ENCODE measurements around the gene BLM.
"Not testable (repeated sequence)": the region's sequence is repeated elsewhere in the genome, so short reads cannot be mapped to it uniquely, and the experiment has no call there.

Gene BLM

DNA sequence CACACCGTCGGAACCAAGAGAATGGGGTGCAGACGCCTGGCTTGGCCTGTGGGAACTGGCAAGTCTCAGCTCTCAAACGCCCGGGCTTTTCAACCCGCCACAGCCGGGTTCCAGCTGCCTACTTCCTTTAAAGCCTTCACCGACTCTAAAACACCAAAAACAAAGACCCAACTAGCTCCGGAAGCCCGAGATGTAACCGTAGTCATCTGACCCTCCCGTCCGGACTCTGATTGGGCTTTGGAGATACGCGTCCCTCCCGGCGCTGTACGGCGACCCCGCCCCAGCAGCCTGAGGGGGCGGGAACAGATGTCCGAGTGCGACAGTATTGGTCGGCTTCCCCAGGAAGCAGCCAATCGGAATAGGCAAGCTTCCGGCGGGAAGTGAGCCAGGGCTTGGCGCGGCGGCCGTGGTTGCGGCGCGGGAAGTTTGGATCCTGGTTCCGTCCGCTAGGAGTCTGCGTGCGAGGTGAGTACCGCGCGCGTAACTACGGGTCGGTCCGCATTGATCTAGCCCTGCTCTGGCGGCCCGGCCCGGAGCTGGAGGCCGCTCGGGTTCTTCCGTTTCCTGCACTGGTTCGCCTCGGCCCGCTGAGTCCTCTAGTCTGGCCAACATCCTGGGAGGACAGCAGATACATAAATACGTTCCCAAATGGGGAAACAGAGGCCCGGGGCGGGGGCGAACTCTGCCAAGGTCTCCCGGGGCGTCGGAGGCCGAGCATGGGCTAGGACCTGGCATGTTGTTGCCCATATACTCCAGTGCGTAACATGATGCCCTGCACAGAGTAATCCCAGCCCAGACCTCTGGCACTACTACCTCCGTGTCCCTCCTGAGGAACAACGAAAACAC lies at the start of gene BLM:
TSS of gene BLM (plus strand) at position 371 of the 846 bp plus-strand sequence. CDS start 30,047 bp downstream, outside the sequence.
- Mint-ChIP-seq H3K27ac (peak within 1 kb of the TSS; percentile 94), H3K4me1 (peaks cover 22% of the 10 kb centered on the region), H3K9me3 (no peaks in the 10 kb centered on the region), H3K27me3 (no peaks in the 10 kb centered on the region), H3K4me3 (peak within 1 kb of the TSS; percentile 85), H3K36me3 (ENCODE audit: low read depth) (peaks cover 15% of the 10 kb centered on the region)
- DNase-seq (peak; percentile 90), ATAC-seq (peak; percentile 100)

DNA sequence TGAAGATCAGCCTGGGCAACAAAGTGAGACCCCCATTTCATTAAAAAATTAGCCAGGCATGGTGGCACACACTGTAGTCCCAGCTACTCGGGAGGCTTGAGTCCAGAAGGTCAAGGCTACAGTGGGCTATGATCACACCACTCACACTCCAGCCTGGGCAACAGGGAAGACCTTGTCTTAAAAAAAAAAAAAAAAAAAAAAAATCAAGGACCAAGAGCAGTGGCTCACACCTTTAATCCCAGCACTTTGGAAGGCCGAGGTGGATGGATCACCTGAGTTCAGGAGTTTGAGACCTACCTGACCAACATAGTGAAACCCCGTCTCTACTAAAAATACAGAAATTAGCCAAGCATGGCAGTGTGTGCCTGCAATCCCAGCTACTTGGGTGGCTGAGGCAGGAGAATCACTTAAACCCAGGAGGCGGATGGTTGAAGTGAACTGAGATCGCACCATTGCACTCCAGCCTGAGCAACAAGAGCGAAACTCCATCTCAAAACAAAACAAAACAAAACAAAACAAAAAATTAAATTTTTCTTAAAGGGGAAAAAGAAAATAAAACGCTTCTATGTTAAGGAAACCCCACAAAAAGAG lies 49.3 kb upstream of the BLM start:
- H3K27ac Mint-ChIP-seq; H3K9me3 Mint-ChIP-seq; DNase-seq; H3K4me3 Mint-ChIP-seq; H3K36me3 Mint-ChIP-seq (ENCODE audit: low read depth); ATAC-seq: not testable (repeated sequence)
- Mint-ChIP-seq H3K4me1 (peaks cover 31% of the 10 kb centered on the region), H3K27me3 (peaks cover 19% of the 10 kb centered on the region)

DNA sequence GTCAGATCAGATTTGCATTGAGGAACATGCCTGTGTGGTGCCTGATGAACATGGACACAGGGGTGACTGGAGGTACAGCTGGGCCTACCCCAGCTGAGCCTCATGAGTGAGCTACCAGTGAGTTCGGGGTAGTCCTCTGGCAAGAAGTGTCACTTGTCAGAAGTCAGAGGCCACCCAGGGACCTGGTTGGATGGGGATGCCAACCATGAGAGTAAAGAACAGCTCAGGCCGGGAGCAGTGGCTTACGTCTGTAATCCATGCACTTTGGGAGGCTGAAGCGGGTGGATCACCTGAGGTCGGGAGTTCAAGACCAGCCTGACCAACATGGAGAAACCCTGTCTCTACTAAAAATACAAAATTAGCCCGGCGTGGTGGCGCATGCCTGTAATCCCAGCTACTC lies 46.5 kb upstream of the BLM start:
- not testable (repeated sequence) for H3K27ac Mint-ChIP-seq, H3K9me3 Mint-ChIP-seq

DNA sequence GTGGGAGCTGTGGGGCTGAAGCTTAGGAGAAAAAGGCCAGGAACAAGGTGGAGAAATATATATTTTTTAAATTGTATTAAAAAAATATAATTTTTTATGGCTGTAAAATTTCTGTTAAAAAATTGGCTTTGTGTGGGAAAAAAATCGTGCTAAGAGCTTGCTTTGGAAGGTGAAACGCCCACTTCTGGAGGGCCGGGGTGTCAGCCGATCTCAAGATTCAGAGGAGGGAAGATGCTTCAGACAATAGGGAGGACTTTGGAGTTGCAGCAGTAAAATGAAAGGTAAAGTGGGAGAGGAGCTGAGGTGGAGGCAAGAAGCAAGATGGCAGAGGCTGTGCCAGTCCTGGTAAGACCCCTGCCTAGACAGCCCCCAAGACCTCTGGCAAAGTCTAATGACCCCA lies 45.9 kb upstream of the BLM start:
- DNase-seq (no peak), ATAC-seq (no peak)
- Mint-ChIP-seq H3K27me3 (peaks cover 3% of the 10 kb centered on the region), H3K9me3 (no peaks in the 10 kb centered on the region), H3K4me1 (peaks cover 13% of the 10 kb centered on the region), H3K4me3 (no peak overlapping the region), H3K27ac (no peak overlapping the region), H3K36me3 (ENCODE audit: low read depth) (no peaks in the 10 kb centered on the region)

More for the DNA sequence above, 46.5 kb upstream of the BLM start:
- peaks cover 18% of the 10 kb centered on the region for H3K4me1 Mint-ChIP-seq
- not testable (repeated sequence) for H3K36me3 Mint-ChIP-seq (ENCODE audit: low read depth); ATAC-seq; DNase-seq; H3K27me3 Mint-ChIP-seq; H3K4me3 Mint-ChIP-seq

DNA sequence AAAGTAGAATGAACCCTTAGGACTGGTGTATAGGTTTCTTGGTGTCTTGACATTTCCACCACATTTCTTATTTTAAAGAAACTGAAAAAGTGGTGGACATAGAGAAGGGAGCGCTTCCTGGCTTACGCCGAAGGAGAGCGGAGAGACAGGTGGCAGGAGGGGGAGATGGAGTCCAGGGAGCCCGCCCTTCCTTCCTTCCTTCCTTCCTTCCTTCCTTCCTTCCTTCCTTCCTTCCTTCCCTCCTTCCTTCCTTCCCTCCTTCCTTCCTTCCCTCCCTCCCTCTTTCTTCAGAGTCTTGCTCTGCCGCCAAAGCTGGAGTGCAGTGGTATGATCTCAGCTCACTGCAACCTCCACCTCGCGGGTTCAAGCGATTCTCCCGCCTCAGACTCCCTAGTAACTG lies 43.8 kb upstream of the BLM start:
- peaks cover 10% of the 10 kb centered on the region for H3K4me1 Mint-ChIP-seq
- not testable (repeated sequence) for DNase-seq; H3K27ac Mint-ChIP-seq; H3K4me3 Mint-ChIP-seq; H3K36me3 Mint-ChIP-seq (ENCODE audit: low read depth); ATAC-seq; H3K27me3 Mint-ChIP-seq; H3K9me3 Mint-ChIP-seq

DNA sequence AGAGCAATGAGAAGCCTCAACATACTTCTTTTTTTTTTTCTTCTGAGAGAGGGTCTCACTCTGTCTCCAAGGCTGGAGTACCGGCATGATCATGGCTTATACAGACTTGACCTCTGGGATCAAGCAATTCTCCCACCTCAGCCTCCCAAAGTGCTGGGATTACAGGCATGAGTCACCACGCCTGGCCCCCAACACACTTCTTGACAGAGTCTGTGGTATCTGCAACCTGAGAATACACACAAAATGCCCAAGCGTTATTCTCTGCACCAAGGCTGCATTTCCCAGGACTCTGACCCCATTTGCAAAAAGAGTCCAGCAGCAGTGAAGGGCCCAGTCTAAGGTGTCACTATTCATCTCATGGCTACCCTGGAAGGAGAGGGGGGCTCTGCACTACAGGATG lies 42.7 kb upstream of the BLM start:
- H3K27me3 Mint-ChIP-seq, result no peaks in the 10 kb centered on the region
- H3K9me3 Mint-ChIP-seq, result peaks cover 4% of the 10 kb centered on the region
- DNase-seq (no peak), ATAC-seq (no peak)
- H3K27ac Mint-ChIP-seq, result no peak overlapping the region
- peaks cover 20% of the 10 kb centered on the region for H3K4me1 Mint-ChIP-seq
- H3K4me3 Mint-ChIP-seq, result no peak overlapping the region
- H3K36me3 Mint-ChIP-seq (ENCODE audit: low read depth), result no peaks in the 10 kb centered on the region

DNA sequence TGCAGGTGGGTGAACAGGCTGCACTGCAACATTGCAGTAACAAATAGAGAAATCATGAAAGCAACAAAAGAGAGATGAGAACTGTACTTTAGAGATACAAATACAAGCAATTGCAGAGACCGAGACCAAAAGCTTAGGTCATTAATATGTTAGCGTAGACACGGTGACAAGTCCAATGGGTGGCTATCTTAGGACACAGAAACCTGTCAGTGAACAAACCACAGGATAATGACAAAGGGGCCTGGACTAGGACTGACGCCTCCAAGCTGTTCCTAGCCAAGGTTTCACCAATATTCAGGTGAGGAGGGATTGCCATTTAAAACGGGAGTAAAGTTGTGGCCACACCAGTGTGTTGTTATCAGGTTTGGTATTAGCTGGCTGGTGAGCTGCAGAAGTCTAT lies 41.7 kb upstream of the BLM start:
- ATAC-seq (no peak), DNase-seq (no peak)
- Mint-ChIP-seq H3K27me3 (no peaks in the 10 kb centered on the region), H3K4me3 (no peak overlapping the region), H3K9me3 (peaks cover 4% of the 10 kb centered on the region), H3K27ac (no peak overlapping the region), H3K4me1 (peaks cover 28% of the 10 kb centered on the region), H3K36me3 (ENCODE audit: low read depth) (no peaks in the 10 kb centered on the region)

DNA sequence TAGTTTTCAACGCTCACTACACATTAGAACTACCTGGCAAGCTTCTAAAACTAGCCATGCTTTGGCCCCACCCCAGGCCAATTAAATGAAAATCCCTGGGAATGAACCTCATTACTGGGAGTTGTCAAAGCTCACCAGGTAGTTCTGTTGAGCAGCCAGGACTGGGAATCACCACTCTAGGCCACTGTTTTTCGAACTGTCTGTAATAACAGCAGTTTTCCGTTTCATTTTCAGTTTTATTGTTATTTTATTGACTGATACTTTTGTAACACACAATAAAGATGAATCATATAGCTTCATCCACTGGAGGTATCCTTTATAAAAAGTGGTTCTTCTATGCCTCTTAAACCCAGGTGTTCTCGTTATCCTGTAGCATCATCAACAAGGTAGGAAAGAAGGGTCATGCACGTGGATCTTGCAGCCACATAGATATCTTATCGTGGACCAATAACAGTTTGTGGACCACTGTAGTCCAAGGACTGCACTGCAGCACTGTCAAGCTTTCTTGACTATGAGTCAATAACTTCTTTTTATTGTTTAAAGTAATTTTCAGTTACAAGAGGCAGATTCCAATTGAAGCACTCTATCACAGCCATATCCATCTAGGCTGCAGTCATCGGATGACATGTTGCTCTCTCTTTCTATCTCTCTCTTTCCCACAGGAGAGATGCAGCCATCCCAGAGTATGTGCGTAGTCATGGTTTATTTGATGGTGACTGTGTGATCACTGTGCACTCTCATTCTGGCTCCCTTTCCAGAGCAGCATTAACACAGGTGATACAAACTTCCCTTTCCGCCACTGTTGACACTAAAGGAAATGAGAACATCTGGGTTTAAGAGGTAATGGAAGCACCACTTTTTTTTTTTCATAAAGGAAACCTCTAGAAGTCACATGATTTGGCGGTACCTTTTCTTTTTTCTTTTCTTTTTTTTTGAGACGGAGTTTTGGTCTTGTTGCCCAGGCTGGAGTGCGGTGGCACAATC lies 39.0 kb upstream of the BLM start:
- Mint-ChIP-seq H3K36me3 (ENCODE audit: low read depth) (no peaks in the 10 kb centered on the region), H3K9me3 (peaks cover 4% of the 10 kb centered on the region), H3K4me3 (no peak overlapping the region), H3K27ac (peak overlapping the region; percentile 29), H3K27me3 (no peaks in the 10 kb centered on the region), H3K4me1 (peaks cover 33% of the 10 kb centered on the region)
- DNase-seq (no peak), ATAC-seq (peak; percentile 33)

DNA sequence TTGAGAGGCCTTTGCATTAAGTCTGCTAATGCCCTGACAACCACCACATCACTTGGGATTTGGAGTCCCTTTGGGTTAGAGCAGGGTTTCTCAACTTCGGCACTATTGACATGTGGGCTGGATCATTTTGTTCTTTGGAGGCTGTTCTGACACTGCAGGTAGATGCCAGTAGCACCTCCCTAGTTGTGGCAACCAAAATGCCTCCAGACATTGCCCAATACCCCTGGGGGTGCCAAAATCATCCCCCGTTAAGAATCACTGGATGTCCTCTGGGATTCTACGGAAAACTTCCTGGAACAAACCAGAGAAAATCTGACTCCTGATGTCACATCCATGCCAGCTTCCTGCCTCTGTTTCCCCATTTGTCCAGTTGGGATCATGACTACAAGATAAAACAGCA lies 37.2 kb upstream of the BLM start:
- no peak for DNase-seq

DNA sequence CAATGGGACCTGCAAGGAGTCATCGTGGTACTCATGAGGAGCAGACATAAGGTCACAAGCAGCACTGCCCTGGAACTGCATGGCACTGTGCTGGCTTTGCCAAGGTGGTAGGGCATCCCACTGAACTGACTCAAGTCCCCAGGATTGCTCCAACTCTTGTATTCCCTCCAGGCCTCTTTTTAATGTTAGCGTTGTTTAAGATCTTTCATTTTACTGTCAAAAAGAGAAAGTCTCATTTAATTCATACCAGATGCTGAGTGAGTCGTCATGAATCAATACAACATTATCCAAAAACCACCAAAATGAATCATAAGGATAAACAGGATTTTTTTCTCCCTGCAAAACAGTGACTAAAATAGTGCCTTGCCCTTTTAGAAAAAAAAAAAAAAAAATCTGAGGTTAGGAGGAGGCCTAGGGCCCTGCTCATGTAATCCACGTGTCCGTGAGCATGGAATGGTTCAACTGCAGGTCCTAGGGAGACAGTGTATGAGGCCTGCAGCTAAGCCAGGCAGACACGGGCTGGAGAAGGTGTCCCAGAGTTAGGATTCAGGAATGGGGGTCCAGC lies 36.7 kb upstream of the BLM start:
- Mint-ChIP-seq H3K27ac (no peak overlapping the region), H3K9me3 (peaks cover 4% of the 10 kb centered on the region), H3K27me3 (no peaks in the 10 kb centered on the region), H3K36me3 (ENCODE audit: low read depth) (no peaks in the 10 kb centered on the region), H3K4me3 (no peak overlapping the region), H3K4me1 (peaks cover 44% of the 10 kb centered on the region)
- ATAC-seq (peak; percentile 63), DNase-seq (no peak)

More for the DNA sequence above, 37.2 kb upstream of the BLM start:
- peaks cover 42% of the 10 kb centered on the region for H3K4me1 Mint-ChIP-seq
- H3K9me3 Mint-ChIP-seq, result peaks cover 4% of the 10 kb centered on the region
- H3K27ac Mint-ChIP-seq, result no peak overlapping the region
- ATAC-seq, result no peak
- no peak overlapping the region for H3K4me3 Mint-ChIP-seq
- no peaks in the 10 kb centered on the region for H3K36me3 Mint-ChIP-seq (ENCODE audit: low read depth)
- no peaks in the 10 kb centered on the region for H3K27me3 Mint-ChIP-seq

DNA sequence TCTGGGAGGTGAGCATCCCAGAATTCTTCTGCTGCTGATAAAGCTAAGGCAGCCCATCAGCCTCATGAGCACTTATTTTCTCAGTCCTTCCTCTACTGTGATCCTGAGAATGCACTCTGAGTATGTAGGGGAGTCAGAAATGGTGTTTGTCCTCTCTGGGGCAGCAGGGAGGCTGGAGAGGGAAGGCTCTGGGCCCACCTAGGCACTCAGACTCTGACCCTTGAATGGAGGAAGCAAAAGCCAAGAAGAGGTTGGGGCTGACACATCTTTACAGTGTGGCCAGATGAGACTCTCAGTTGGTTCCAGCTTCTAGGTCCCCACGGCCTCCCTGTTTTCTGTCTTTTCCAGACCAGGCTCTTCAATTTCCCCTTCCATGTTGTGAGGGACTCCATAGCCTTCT lies 36.1 kb upstream of the BLM start:
- no peak overlapping the region for H3K4me3 Mint-ChIP-seq
- peaks cover 4% of the 10 kb centered on the region for H3K9me3 Mint-ChIP-seq
- H3K27ac Mint-ChIP-seq, result no peak overlapping the region
- no peaks in the 10 kb centered on the region for H3K27me3 Mint-ChIP-seq
- peaks cover 49% of the 10 kb centered on the region for H3K4me1 Mint-ChIP-seq
- ATAC-seq, result no peak
- no peak for DNase-seq
- no peaks in the 10 kb centered on the region for H3K36me3 Mint-ChIP-seq (ENCODE audit: low read depth)

DNA sequence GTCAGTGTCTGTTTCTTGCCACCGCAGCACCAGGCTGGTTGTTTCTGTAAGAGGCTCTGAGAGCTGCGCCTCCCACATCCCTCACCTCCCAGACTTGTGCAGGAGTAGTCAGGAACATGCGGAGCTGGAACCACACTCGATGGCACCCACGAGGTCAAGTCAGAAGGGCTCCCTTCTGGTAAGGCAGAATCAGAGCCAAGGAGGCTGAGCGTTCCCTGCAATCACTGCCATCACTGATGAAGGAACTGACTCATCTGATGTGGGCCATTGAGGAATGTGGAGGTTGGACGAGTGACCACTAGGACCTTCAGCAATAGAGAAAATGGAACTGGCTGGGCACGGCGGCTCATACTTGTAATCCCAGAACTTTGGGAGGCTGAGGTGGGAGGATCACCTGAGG lies 35.7 kb upstream of the BLM start:
- H3K27me3 Mint-ChIP-seq, result no peaks in the 10 kb centered on the region
- H3K36me3 Mint-ChIP-seq (ENCODE audit: low read depth), result no peaks in the 10 kb centered on the region
- no peak overlapping the region for H3K4me3 Mint-ChIP-seq
- DNase-seq (no peak), ATAC-seq (no peak)
- peaks cover 4% of the 10 kb centered on the region for H3K9me3 Mint-ChIP-seq
- H3K27ac Mint-ChIP-seq, result no peak overlapping the region
- H3K4me1 Mint-ChIP-seq, result peaks cover 53% of the 10 kb centered on the region

DNA sequence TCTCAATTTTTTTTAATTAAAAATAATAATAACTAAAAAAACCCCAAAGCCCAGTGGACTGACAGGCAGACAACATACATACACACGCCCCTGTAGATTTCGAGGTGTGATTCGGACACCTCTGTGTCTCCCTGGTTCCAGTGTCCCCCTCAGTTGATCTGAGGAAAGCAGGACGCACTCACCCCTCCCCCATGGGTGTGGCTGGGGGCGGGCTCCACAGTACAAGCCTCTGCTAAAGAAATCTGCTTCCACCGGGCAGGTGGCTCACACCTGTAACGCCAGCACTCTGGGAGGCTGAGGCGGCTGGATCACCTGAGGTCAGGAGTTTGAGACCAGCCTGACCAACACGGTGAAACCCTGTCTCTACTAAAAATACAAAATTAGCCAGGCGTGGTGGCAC lies 33.8 kb upstream of the BLM start:
- H3K27me3 Mint-ChIP-seq, result no peaks in the 10 kb centered on the region
- H3K36me3 Mint-ChIP-seq (ENCODE audit: low read depth), result no peaks in the 10 kb centered on the region
- no peak overlapping the region for H3K4me3 Mint-ChIP-seq
- ATAC-seq (no peak), DNase-seq (no peak)
- H3K4me1 Mint-ChIP-seq, result peaks cover 57% of the 10 kb centered on the region
- no peak overlapping the region for H3K27ac Mint-ChIP-seq
- H3K9me3 Mint-ChIP-seq, result no peaks in the 10 kb centered on the region

DNA sequence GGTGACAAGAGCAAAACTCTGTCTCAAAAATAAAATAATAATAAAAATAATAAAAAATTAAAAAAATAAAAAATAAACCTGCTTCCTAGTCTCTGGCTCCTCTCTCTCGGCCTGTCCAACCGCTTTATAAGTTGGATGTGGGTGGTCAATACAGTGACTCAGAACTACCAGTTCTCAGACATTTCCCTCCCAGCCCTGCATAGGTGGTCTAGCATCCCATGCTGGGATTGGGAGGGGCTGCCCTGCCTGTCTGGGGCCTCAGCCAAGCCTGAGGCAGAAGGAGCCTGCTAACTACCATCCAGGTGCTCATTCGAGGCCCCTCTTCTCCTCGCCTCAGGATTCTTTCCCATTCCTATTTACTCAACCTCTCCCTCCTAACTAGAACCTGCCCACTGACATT lies 33.3 kb upstream of the BLM start:
- Mint-ChIP-seq H3K4me3 (no peak overlapping the region), H3K27ac (no peak overlapping the region), H3K36me3 (ENCODE audit: low read depth) (no peaks in the 10 kb centered on the region), H3K4me1 (peaks cover 52% of the 10 kb centered on the region), H3K27me3 (no peaks in the 10 kb centered on the region), H3K9me3 (no peaks in the 10 kb centered on the region)
- DNase-seq (no peak), ATAC-seq (no peak)
